K562 (cell line): ENCODE data around the gene VAMP8. TPM values are rescaled to one million over a fixed set of nuclear protein-coding genes. Genes with fewer than 3 reads are reported as not detected.
A peak's percentile ranks its signal among the peaks of the same experiment; 100 is the strongest.

Experiments
- CCNT2 ChIP-seq: IDR thresholded peaks from 2 replicates; pipeline ENCODE4 v1.6.1; 2011; ENCODE audit warnings: borderline replicate concordance, low read depth, mild to moderate bottlenecking, moderate library complexity, mixed read lengths, low read length; ENCODE audit not compliant: insufficient read length; ENCODE audit errors: extremely low read depth
- CREB3 ChIP-seq: fragments of 450-650 bp; conservative IDR thresholded peaks from 2 replicates; pipeline ENCODE4 v1.6.1; 2016; ENCODE audit warnings: missing genetic modification characterization, low read depth, mild to moderate bottlenecking, missing compliant biosample characterization, moderate library complexity
- GATA2 ChIP-seq: sonication (generic); formaldehyde crosslinking; IDR thresholded peaks from 2 replicates; pipeline ENCODE4 v1.4.0; 2020; ENCODE audit warnings: mild to moderate bottlenecking, missing genetic modification reagents
- HMGN3 ChIP-seq: IDR thresholded peaks from 2 replicates; pipeline ENCODE4 v1.6.1; 2011; ENCODE audit warnings: borderline replicate concordance, low read depth, mild to moderate bottlenecking, mixed read lengths, low read length; ENCODE audit not compliant: insufficient read length; ENCODE audit errors: extremely low read depth
- IRF1 ChIP-seq: sonication (generic); formaldehyde crosslinking; IDR thresholded peaks from 2 replicates; pipeline ENCODE4 v1.8.0; 2022; ENCODE audit warnings: missing genetic modification reagents, mild to moderate bottlenecking, borderline replicate concordance
- MTA1 ChIP-seq: fragments of 450-650 bp; IDR thresholded peaks from 2 replicates; pipeline ENCODE4 v1.6.1; 2017; ENCODE audit warnings: borderline replicate concordance
- NKRF ChIP-seq: fragments of 450-650 bp; IDR thresholded peaks from 2 replicates; pipeline ENCODE4 v1.6.1; 2016; ENCODE audit warnings: borderline replicate concordance
- NUFIP1 ChIP-seq: fragments of 450-650 bp; IDR thresholded peaks from 2 replicates; pipeline ENCODE4 v1.6.1; 2018; ENCODE audit not compliant: partially characterized antibody
- PHF8 ChIP-seq: fragments of 200-600 bp; sonication (generic); IDR thresholded peaks from 2 replicates; pipeline ENCODE4 v1.6.1; 2012; ENCODE audit warnings: mixed run types, mild to moderate bottlenecking, inconsistent platforms, low read length, moderate library complexity, borderline replicate concordance
- POLR2H ChIP-seq: IDR thresholded peaks from 2 replicates; pipeline ENCODE4 v1.6.1; 2016; ENCODE audit warnings: missing genetic modification characterization, low read depth, mild to moderate bottlenecking, control low read depth, missing compliant biosample characterization, moderate library complexity
- PTRF ChIP-seq: fragments of 450-650 bp; IDR thresholded peaks from 2 replicates; pipeline ENCODE4 v1.6.1; 2016; ENCODE audit warnings: mild to moderate bottlenecking, missing genetic modification characterization, missing compliant biosample characterization
- RB1 ChIP-seq: fragments of 450-650 bp; IDR thresholded peaks from 2 replicates; pipeline ENCODE4 v1.6.1; 2017; ENCODE audit warnings: low read depth, mild to moderate bottlenecking
- RBM39 ChIP-seq: fragments of 200-400 bp; formaldehyde crosslinking; optimal IDR thresholded peaks from 2 replicates; pipeline ENCODE3; 2018; ENCODE audit warnings: low read depth, low read length
- RNF2 ChIP-seq: sonication (generic); IDR thresholded peaks from 2 replicates; pipeline ENCODE4 v1.6.1; 2016
- SP2 ChIP-seq: IDR thresholded peaks from 2 replicates; pipeline ENCODE4 v1.6.1; 2011; ENCODE audit warnings: mild to moderate bottlenecking, low read depth, low read length, moderate library complexity; ENCODE audit not compliant: poor library complexity, severe bottlenecking; ENCODE audit errors: extremely low read depth
- SRF ChIP-seq, 2 experiments: fragments of 250-450, 450-650 bp in 1 of 2; sonication (Bioruptor Pico) in 1 of 2; sonication (generic) in 1 of 2; formaldehyde crosslinking; IDR thresholded peaks; 2 replicates each; pipeline versions ENCODE4 v1.5.0 to v1.5.1; 2020 to 2022; ENCODE audit warnings: mild to moderate bottlenecking in 1 of 2, missing genetic modification reagents in 1 of 2
- XRCC4 ChIP-seq: IDR thresholded peaks from one replicate; pipeline ENCODE4 v1.6.1; 2011; ENCODE audit not compliant: insufficient read depth, insufficient read length; ENCODE audit errors: extremely low read depth
- ZNF316 ChIP-seq: fragments of 450-650 bp; IDR thresholded peaks from 2 replicates; pipeline ENCODE4 v1.6.1; 2016
- ZNF518B ChIP-seq: fragments of 250-450 bp; sonication (Bioruptor Pico); IDR thresholded peaks from 2 replicates; pipeline ENCODE4 v1.5.0; 2021; ENCODE audit warnings: mild to moderate bottlenecking, moderate library complexity
- ZNF77 ChIP-seq: fragments of 250-450 bp; sonication (Bioruptor Pico); IDR thresholded peaks from 2 replicates; pipeline ENCODE4 v1.5.0; 2020
- polyA plus RNA-seq, 8 experiments: library from polyadenylated mRNA; depleted of rRNA in 4 of 8; stranded (reverse) in 5 of 8; unstranded in 3 of 8; fragments of >200 nt; fragmentation: Nextera tagmentation in 2 of 8; fragmentation: Illumina TruSeq in 1 of 8; extraction: Ambion mirVana in 2 of 8; extraction: Trizol in 1 of 8; gene quantifications; 2 replicates each; pipeline versions ENCODE4 v1.2.1 to v1.2.3, GENCODE V29; 2011 to 2014; ENCODE audit warnings: inconsistent platforms in 1 of 8, missing spikeins in 1 of 8
- total RNA-seq, 7 experiments: library from RNA; depleted of rRNA in 6 of 7; stranded (reverse); fragments of >200 nt in 6 of 7; fragmentation: Illumina TruSeq in 2 of 7; extraction: Trizol in 2 of 7; gene quantifications; 2 replicates each; pipeline versions ENCODE4 v1.2.1 to v1.2.3, GENCODE V29; 2011 to 2021; ENCODE audit warnings: low replicate concordance in 1 of 7

VAMP8 gene
- total and polyA plus RNA-seq, 9 of the 15 experiments (the other 6 are each of a cell fraction or from before 2014, with no cell fraction given): 107 to 571 (median 248) TPM

GRCh38 chr2:85539361-85540132, 37.8 kb upstream of the VAMP8 start (continued):
- TF ChIP-seq GATA2 (CRISPR knock-in tag): no peak
- peak in 1 of 2 experiments; percentile 53; a peak in 1 of 4 replicates for TF ChIP-seq SRF (CRISPR knock-in tag; IDR thresholded peaks at IDR 0.05)
- TF ChIP-seq PTRF (tag): no peak
- TF ChIP-seq RNF2: 0 out of 2 replicates have a peak, but pooled peaks have one; percentile 29
- no peak for TF ChIP-seq MTA1
- TF ChIP-seq SP2: no peak
- TF ChIP-seq ZNF518B (CRISPR knock-in tag): no peak
- TF ChIP-seq RBM39: no peak
- no peak for TF ChIP-seq HMGN3
- TF ChIP-seq ZNF77 (CRISPR knock-in tag): no peak
- TF ChIP-seq NUFIP1: no peak
- peak; percentile 16; the same call in 1 of the 2 replicates for TF ChIP-seq RB1
- peak; percentile 83 for TF ChIP-seq POLR2H
- TF ChIP-seq CCNT2: peak; percentile 97
- TF ChIP-seq XRCC4: no peak
- peak; percentile 97 for TF ChIP-seq NKRF
- no peak for TF ChIP-seq CREB3 (tag)
- no peak for TF ChIP-seq ZNF316
- TF ChIP-seq IRF1 (CRISPR knock-in tag): peak; percentile 70; the same call in 1 of the 2 replicates
- TF ChIP-seq PHF8: no peak
